Thyroid gland (tissue), 4 donors: ENCODE data around the gene EEF1AKMT4.

ENCODE experiments used
- POLR2A ChIP-seq, 2 donors: fragments of 450-650 bp; IDR thresholded peaks; one replicate each; pipeline ENCODE4 v1.6.1; 2017; ENCODE audit warnings: antibody characterized with exemption in 2 of 2, mild to moderate bottlenecking in 2 of 2, moderate library complexity in 1 of 2
- TF ChIP-seq, protein P1 (sequence below), 6 experiments: fragments of 200-600 bp in 3 of 6; fragments of 450-650 bp in 3 of 6; sonication (generic) in 3 of 6; IDR thresholded peaks; one replicate each; pipeline ENCODE4 v1.5.1; 2016 to 2019; ENCODE audit warnings: antibody characterized with exemption in 6 of 6, mild to moderate bottlenecking in 2 of 6, inconsistent platforms in 1 of 6, moderate library complexity in 1 of 6

DNA sequence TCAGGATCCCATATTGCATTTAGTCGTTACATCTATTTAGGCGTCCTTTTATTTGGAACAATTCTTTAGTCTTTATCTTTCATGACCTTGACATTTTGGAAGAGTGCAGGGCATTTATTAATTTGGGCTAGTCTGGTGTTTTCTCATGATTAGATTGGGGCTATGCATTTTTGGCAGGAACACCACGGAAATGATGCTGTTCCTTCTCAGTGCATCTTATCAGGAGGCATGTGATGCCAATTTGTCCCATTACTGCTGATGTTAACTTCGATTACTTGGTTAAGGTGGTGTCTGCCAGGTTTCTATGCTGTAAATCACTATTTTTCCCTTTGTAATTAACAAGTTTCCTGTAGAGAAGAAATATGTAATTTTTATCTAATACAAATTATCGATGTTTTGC lies 38.2 kb upstream of the EEF1AKMT4 start:
- TF ChIP-seq POLR2A (IDR thresholded peaks at IDR 0.05) = no peak
- TF ChIP-seq, protein P1, sequence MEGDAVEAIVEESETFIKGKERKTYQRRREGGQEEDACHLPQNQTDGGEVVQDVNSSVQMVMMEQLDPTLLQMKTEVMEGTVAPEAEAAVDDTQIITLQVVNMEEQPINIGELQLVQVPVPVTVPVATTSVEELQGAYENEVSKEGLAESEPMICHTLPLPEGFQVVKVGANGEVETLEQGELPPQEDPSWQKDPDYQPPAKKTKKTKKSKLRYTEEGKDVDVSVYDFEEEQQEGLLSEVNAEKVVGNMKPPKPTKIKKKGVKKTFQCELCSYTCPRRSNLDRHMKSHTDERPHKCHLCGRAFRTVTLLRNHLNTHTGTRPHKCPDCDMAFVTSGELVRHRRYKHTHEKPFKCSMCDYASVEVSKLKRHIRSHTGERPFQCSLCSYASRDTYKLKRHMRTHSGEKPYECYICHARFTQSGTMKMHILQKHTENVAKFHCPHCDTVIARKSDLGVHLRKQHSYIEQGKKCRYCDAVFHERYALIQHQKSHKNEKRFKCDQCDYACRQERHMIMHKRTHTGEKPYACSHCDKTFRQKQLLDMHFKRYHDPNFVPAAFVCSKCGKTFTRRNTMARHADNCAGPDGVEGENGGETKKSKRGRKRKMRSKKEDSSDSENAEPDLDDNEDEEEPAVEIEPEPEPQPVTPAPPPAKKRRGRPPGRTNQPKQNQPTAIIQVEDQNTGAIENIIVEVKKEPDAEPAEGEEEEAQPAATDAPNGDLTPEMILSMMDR (IDR thresholded peaks at IDR 0.05) = no peak
